Endodermal cell (in vitro differentiated cells): Measurements from ENCODE around the gene CORO6. TPM values are rescaled to one million over a fixed set of nuclear protein-coding genes. Genes with fewer than 3 reads are reported as not detected.
A peak's percentile ranks its signal among the peaks of the same experiment; 100 is the strongest.

Source experiments
- DNase-seq: peaks from one replicate; pipeline ENCODE4 v3.0.0-alpha.2; 2017
- H3K27ac ChIP-seq: 2 replicates; pipeline ENCODE4 v1.5.1; 2013; ENCODE audit warnings: mild to moderate bottlenecking, low read depth, low read length, moderate library complexity
- H3K27me3 ChIP-seq: 2 replicates; pipeline ENCODE4 v1.6.1; 2013; ENCODE audit warnings: mild to moderate bottlenecking, low read length, moderate library complexity; ENCODE audit not compliant: insufficient read depth, control insufficient read depth, poor library complexity, severe bottlenecking
- H3K36me3 ChIP-seq: 2 replicates; pipeline ENCODE4 v1.7.0; 2013; ENCODE audit warnings: mild to moderate bottlenecking, low read length, moderate library complexity; ENCODE audit not compliant: control insufficient read depth, insufficient read depth
- H3K4me1 ChIP-seq: one replicate; pipeline ENCODE4 v1.7.0; 2013; ENCODE audit warnings: low read length; ENCODE audit not compliant: control insufficient read depth, insufficient read depth
- H3K4me3 ChIP-seq: 2 replicates; pipeline ENCODE4 v1.5.1; 2013; ENCODE audit warnings: mild to moderate bottlenecking, low read length, moderate library complexity
- H3K9ac ChIP-seq: 2 replicates; pipeline ENCODE4 v1.6.1; 2013; ENCODE audit warnings: mild to moderate bottlenecking, low read length, moderate library complexity; ENCODE audit not compliant: poor library complexity, severe bottlenecking; ENCODE audit errors: extremely low read depth
- H3K9me3 ChIP-seq: 2 replicates; pipeline ENCODE4 v1.6.1; 2013; ENCODE audit warnings: mild to moderate bottlenecking, low read length, moderate library complexity; ENCODE audit not compliant: control insufficient read depth
- H3K27ac Mint-ChIP-seq: 2 replicates; pipeline ENCODE4 v1.8.0; 2020; ENCODE audit warnings: mixed read lengths
- H3K27me3 Mint-ChIP-seq: 2 replicates; pipeline ENCODE4 v1.8.0; 2021; ENCODE audit warnings: mild to moderate bottlenecking, mixed read lengths; ENCODE audit not compliant: insufficient read depth
- H3K36me3 Mint-ChIP-seq: 2 replicates; pipeline ENCODE4 v1.8.0; 2020; ENCODE audit warnings: low read depth, mixed read lengths
- H3K4me1 Mint-ChIP-seq: 2 replicates; pipeline ENCODE4 v1.8.0; 2020; ENCODE audit warnings: mixed read lengths
- H3K4me3 Mint-ChIP-seq: 2 replicates; pipeline ENCODE4 v1.8.0; 2020; ENCODE audit warnings: mild to moderate bottlenecking, moderate library complexity, mixed read lengths
- H3K9me3 Mint-ChIP-seq: 2 replicates; pipeline ENCODE4 v1.8.0; 2020; ENCODE audit warnings: mild to moderate bottlenecking, mixed read lengths
- WGBS, 2 experiments: methylation state at CpG; one replicate each; pipeline versions ENCODE4 v1.1.5 to v1.1.7; 2013; ENCODE audit warnings: missing lambda C conversion rate in 2 of 2, mixed read lengths in 1 of 2; ENCODE audit not compliant: insufficient coverage in 1 of 2, insufficient read length in 1 of 2; 5-methylcytosine and 5-hydroxymethylcytosine counted together
- total RNA-seq, 2 donors: library from RNA; stranded (reverse); fragmentation: NEBNext Ultra II Directional in 1 of 2; extraction: Animal tissue kit (Norgen Biotek cat#: 25700) in 1 of 2; gene quantifications; 2 replicates in 1 of 2; 3 replicates in 1 of 2; pipeline ENCODE4 v1.2.1, GENCODE V29; 2021
- TF ChIP-seq, protein P1 (sequence below): fragments of 200-600 bp; sonication (generic); conservative IDR thresholded peaks from 2 replicates; pipeline ENCODE4 v1.5.0; 2021; ENCODE audit warnings: antibody characterized with exemption, mild to moderate bottlenecking

Gene CORO6
- total RNA-seq, 2 donors from 2014 or later, result 0.86 to 1.00 TPM

DNA sequence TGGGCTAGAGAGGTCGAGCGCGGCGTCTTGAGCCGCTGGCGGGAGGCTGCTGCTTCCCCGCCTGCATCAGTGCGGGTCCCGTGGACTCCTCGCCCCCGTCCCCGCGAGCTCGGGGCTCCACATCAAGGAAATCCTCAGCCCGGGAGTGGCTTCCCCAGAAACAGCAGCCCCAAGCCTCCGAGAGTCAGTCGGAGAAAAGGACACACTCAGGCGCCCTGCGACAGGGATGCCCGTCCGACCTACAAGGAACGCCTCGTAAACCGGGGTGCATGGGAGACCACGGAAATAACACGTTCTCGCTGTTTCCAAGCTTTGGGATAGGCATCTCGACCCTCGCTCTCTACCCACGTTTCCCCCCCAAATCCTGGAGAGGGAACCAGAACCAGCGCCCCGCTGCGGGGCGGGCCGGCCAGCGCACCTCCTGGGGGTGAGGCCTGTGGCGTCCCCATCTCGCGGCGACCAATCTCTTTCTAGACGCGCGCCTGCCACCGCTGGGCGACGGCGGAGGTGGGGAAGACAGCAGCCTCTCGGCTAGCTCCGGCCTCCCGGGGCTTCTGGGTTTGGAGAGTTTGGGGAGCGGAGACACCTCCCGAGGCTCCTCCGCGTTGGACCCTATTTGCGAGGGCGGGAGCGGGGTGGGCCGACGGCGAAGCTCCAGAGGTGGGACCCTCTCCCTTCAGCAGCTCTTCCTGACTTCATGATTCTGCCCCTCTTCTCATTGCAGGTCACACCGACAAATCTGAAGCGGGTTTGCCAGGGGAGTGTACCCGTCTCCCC is 55.0 kb downstream of the CORO6 start:
- H3K27me3 ChIP-seq, result peaks cover 44% of the 10 kb centered on the region
- no peaks in the 10 kb centered on the region for H3K9me3 ChIP-seq
- peaks cover 10% of the 10 kb centered on the region for H3K4me1 Mint-ChIP-seq
- H3K4me1 ChIP-seq, result no peaks in the 10 kb centered on the region
- peak overlapping the region; percentile 68 for H3K4me3 Mint-ChIP-seq
- H3K4me3 ChIP-seq, result peak overlapping the region; percentile 85
- WGBS, 2 experiments, result 0 to 1% methylated on average over 32 to 63 of the region's 63 CpGs
- H3K9me3 Mint-ChIP-seq, result no peaks in the 10 kb centered on the region
- DNase-seq, result peak; percentile 93
- H3K27ac Mint-ChIP-seq, result peak overlapping the region; percentile 57
- peak overlapping the region; percentile 47 for H3K9ac ChIP-seq
- no peaks in the 10 kb centered on the region for H3K36me3 ChIP-seq
- H3K36me3 Mint-ChIP-seq, result no peaks in the 10 kb centered on the region
- TF ChIP-seq, protein P1, sequence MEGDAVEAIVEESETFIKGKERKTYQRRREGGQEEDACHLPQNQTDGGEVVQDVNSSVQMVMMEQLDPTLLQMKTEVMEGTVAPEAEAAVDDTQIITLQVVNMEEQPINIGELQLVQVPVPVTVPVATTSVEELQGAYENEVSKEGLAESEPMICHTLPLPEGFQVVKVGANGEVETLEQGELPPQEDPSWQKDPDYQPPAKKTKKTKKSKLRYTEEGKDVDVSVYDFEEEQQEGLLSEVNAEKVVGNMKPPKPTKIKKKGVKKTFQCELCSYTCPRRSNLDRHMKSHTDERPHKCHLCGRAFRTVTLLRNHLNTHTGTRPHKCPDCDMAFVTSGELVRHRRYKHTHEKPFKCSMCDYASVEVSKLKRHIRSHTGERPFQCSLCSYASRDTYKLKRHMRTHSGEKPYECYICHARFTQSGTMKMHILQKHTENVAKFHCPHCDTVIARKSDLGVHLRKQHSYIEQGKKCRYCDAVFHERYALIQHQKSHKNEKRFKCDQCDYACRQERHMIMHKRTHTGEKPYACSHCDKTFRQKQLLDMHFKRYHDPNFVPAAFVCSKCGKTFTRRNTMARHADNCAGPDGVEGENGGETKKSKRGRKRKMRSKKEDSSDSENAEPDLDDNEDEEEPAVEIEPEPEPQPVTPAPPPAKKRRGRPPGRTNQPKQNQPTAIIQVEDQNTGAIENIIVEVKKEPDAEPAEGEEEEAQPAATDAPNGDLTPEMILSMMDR, result peak; percentile 27
- peaks cover 57% of the 10 kb centered on the region for H3K27me3 Mint-ChIP-seq
- H3K27ac ChIP-seq, result no peak overlapping the region

DNA sequence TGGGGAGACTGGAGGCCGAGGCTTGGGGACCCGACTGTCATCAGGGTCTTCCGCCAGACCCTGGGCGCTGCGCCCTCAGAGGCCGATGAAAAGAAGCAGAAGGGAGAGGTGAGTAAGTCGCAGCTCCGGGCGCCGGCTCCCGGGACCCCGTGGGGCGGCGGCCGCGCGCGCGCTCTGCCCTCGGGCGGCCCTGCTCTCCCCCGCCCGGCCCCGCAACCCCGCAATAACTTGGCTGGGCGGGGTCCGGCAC is 55.5 kb downstream of the CORO6 start:
- Mint-ChIP-seq H3K36me3 (no peaks in the 10 kb centered on the region), H3K27me3 (peaks cover 62% of the 10 kb centered on the region), H3K4me1 (peaks cover 10% of the 10 kb centered on the region), H3K27ac (no peak overlapping the region), H3K4me3 (peak overlapping the region; percentile 68), H3K9me3 (no peaks in the 10 kb centered on the region)
- WGBS, 2 experiments, result 0 to 1% methylated on average over 5 to 27 of the region's 27 CpGs
- H3K4me1 ChIP-seq, result no peaks in the 10 kb centered on the region
- no peaks in the 10 kb centered on the region for H3K9me3 ChIP-seq
- no peak overlapping the region for H3K27ac ChIP-seq
- TF ChIP-seq, protein P1, result no peak
- peak overlapping the region; percentile 85 for H3K4me3 ChIP-seq
- no peaks in the 10 kb centered on the region for H3K36me3 ChIP-seq
- DNase-seq, result no peak
- H3K27me3 ChIP-seq, result peaks cover 49% of the 10 kb centered on the region
- H3K9ac ChIP-seq, result no peak overlapping the region

DNA sequence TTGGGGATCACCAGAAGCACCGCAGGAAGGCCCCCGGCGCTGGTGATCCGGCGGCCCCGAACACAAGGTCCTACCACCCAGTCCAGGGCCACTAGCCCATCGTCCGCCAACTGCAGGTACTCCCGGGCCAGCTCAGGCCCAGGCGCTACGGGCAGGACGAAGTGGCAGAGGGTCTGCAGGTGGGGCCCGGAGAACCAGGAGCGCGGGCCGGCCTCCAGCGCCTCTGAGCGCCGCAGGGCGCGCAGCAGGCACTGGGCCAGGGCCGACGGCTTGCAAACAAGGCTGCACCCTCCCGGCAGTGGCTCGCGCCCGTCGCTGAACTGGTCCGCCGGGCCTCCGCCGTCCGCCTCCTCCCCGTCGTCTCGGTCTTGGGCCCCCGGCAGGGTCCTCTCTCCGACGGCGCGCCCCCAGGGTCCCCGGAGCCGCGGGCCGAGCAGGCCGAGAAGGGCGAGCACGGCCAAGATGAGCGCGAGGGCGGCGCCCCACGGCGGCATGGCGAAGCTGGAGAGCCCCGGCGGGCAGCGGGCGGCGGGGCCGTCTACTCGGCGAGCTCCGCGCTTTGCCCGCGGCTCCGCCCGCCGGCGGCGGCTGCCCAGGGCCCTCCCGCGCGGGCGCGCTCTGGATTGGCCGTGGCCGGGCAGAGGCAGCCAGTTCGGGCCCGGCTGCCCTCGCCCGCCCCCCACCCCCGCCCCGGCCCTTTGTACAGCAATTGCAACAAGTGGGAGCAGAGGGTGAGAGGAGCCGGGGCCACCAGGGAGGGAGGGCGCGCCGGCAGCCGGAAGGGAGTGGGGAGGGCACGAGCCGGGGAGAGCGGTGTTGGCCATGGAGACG is 56.0 kb downstream of the CORO6 start, which contains the start of gene ABHD15:
ABHD15 (minus strand) TSS at position 565 of the 831 bp plus-strand sequence; CDS start at position 494, 71 bp downstream.
- Mint-ChIP-seq H3K4me1 (peaks cover 10% of the 10 kb centered on the region), H3K27ac (no peak within 1 kb of the TSS), H3K4me3 (peak within 1 kb of the TSS; percentile 68), H3K9me3 (no peaks in the 10 kb centered on the region), H3K27me3 (peaks cover 65% of the 10 kb centered on the region), H3K36me3 (no peaks in the 10 kb centered on the region)
- TF ChIP-seq, protein P1, result no peak
- H3K27ac ChIP-seq, result no peak within 1 kb of the TSS
- H3K36me3 ChIP-seq, result no peaks in the 10 kb centered on the region
- H3K4me1 ChIP-seq, result no peaks in the 10 kb centered on the region
- H3K9me3 ChIP-seq, result no peaks in the 10 kb centered on the region
- no peak within 1 kb of the TSS for H3K9ac ChIP-seq
- peak; percentile 90 for DNase-seq
- 2% methylated on average over 20 to 94 of the region's 94 CpGs for WGBS, 2 experiments
- peaks cover 55% of the 10 kb centered on the region for H3K27me3 ChIP-seq
- H3K4me3 ChIP-seq, result peak within 1 kb of the TSS; percentile 85
